Activated CD8-positive, alpha-beta T cell treated with anti-CD3 and anti-CD28 coated beads for 36 hours (primary cell): ENCODE results near the gene ADAMTSL3. TPM values are rescaled to one million over a fixed set of nuclear protein-coding genes. Genes with fewer than 3 reads are reported as not detected.
"Not testable (repeated sequence)": the region's sequence is repeated elsewhere in the genome, so short reads cannot be mapped to it uniquely, and the experiment has no call there.

Experiments used
- ATAC-seq: fragments of 200-7000 bp; cut with Tn5 transposase; one replicate; pipeline ENCODE4 v1.10.0; 2021; ENCODE audit warnings: mild to moderate bottlenecking, moderate library complexity
- CTCF ChIA-PET: fragments of 350-600 bp; sonication (Branson Sonifier 250); formaldehyde crosslinking; loops from one replicate; lab custom pipeline; 2021; ENCODE audit warnings: antibody characterized with exemption; lab: Charles Lee
- POLR2A ChIA-PET: fragments of 350-600 bp; sonication (Branson Sonifier 250); formaldehyde crosslinking; loops from one replicate; lab custom pipeline; 2021; ENCODE audit warnings: antibody characterized with exemption; lab: Charles Lee
- DNase-seq: peaks from one replicate; pipeline ENCODE4 v3.0.0-alpha.2; 2020
- H3K27ac Mint-ChIP-seq: one replicate; pipeline ENCODE4 v1.8.0; 2021; ENCODE audit warnings: mild to moderate bottlenecking, mixed read lengths
- H3K27me3 Mint-ChIP-seq: one replicate; pipeline ENCODE4 v1.8.0; 2021; ENCODE audit warnings: mixed read lengths
- H3K36me3 Mint-ChIP-seq: one replicate; pipeline ENCODE4 v1.8.0; 2021; ENCODE audit warnings: low read depth, mixed read lengths
- H3K4me1 Mint-ChIP-seq: one replicate; pipeline ENCODE4 v1.8.0; 2021; ENCODE audit warnings: low read depth, mixed read lengths
- H3K4me3 Mint-ChIP-seq: one replicate; pipeline ENCODE4 v1.8.0; 2021; ENCODE audit warnings: mild to moderate bottlenecking, moderate library complexity, mixed read lengths
- H3K9me3 Mint-ChIP-seq: one replicate; pipeline ENCODE4 v1.8.0; 2021; ENCODE audit warnings: mixed read lengths
- CTCF ChIP-seq: fragments of 200-600 bp; IDR thresholded peaks from one replicate; pipeline ENCODE4 v1.8.0; 2022; ENCODE audit warnings: antibody characterized with exemption, mild to moderate bottlenecking
- intact Hi-C: fragments of 100-400 bp; cut with micrococcal nuclease; formaldehyde crosslinking; loops from one replicate; pipeline ENCODE4 v1.10.0; 2022
- total RNA-seq, 2 experiments: library from RNA; stranded (reverse); gene quantifications; one replicate each; pipeline ENCODE4 v1.2.3, GENCODE V29; 2021

The ADAMTSL3 gene
- total RNA-seq, 2 experiments from 2014 or later: not detected

DNA sequence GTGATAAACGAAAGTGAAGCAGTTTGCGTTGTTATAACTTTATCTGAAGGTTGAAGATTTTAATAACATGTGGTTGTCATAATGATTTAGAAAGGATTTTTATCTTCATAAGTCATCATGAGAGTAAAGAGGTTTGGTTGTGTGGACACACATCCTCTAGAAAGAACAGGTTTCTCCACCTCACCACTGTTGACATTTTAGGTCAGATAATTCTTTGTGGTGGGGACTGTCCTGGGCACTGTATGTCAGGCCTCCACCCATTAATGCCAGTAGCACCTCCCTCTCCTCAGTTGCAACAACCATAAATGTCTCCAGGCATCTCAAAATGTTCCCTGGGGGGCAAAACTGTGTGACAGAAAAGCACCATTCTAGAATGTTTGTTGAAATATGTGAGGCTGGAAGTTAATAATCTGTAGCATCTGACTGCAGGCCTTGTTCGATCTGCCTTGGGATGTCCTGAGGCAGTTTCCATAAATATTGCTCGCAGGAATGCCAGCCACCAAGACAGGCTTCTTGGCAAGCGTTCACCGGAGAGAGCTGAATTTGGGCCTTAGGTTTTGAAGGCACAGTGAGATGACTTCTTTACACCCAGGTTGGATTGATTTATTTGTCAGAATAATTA, 100.1 kb downstream of the ADAMTSL3 start:
- ChIA-PET CTCF (no interaction called here), POLR2A (no interaction called here)
- no peak for DNase-seq
- no peaks in the 10 kb centered on the region for H3K36me3 Mint-ChIP-seq
- intact Hi-C loops: no loop called here
- H3K4me1 Mint-ChIP-seq: no peaks in the 10 kb centered on the region
- TF ChIP-seq CTCF: no peak
- H3K27me3 Mint-ChIP-seq: peaks cover 2% of the 10 kb centered on the region
- ATAC-seq: no peak
- no peaks in the 10 kb centered on the region for H3K9me3 Mint-ChIP-seq
- no peak overlapping the region for H3K27ac Mint-ChIP-seq
- H3K4me3 Mint-ChIP-seq: no peak overlapping the region

GRCh38 chr15:83757291-83757690, 103.4 kb downstream of the ADAMTSL3 start:
- H3K36me3 Mint-ChIP-seq, H3K27me3 Mint-ChIP-seq, POLR2A ChIA-PET, H3K4me3 Mint-ChIP-seq, ATAC-seq, DNase-seq, H3K27ac Mint-ChIP-seq, CTCF ChIA-PET, H3K4me1 Mint-ChIP-seq, intact Hi-C loops, H3K9me3 Mint-ChIP-seq: not testable (repeated sequence)

- CTCF ChIA-PET: no interaction called here
- intact Hi-C loops: no loop called here
- DNase-seq (no peak), ATAC-seq (no peak)
- TF ChIP-seq CTCF: no peak
- no peaks in the 10 kb centered on the region for H3K9me3 Mint-ChIP-seq
- POLR2A ChIA-PET: no interaction called here
- no peak overlapping the region for H3K4me3 Mint-ChIP-seq
- H3K4me1 Mint-ChIP-seq: no peaks in the 10 kb centered on the region
- H3K27me3 Mint-ChIP-seq: no peaks in the 10 kb centered on the region
- H3K36me3 Mint-ChIP-seq: no peaks in the 10 kb centered on the region
- H3K27ac Mint-ChIP-seq: no peak overlapping the region
Measured at GRCh38 chr15:83762367-83762766, 108.4 kb downstream of the ADAMTSL3 start.

DNA sequence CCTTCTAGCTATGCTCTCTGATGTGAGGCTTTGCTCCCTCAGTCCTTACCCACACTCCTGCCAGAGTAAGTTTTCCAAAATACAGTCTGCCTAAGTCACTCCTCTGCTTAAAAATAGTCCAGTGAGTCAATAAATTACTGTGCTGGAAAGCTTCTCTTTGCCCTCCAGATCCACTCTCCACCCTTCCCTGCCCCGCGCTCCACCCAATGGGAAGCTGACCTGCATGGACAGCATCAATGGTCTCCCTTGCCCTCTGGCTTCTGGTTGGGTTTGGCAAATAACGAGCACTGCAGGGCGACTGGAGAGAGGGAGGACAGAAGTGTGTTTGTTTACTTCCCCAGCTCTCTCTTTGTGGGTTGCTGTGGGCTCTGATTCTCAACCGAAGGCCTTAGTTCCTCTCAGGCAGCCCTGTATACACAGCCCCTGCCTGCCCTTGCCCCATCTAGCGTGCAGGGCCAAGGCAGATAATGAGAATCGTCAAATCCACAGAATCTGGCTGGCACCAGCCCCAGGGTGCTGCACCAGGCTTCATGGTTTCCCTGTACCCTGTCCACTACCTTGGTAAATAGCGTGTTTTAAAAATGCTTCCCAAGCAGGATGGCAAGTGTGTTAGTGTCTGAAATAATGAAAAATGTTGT, 110.4 kb downstream of the ADAMTSL3 start:
- ChIA-PET CTCF (no interaction called here), POLR2A (no interaction called here)
- Mint-ChIP-seq H3K4me3 (no peak overlapping the region), H3K4me1 (no peaks in the 10 kb centered on the region), H3K27me3 (peaks cover 1% of the 10 kb centered on the region), H3K9me3 (no peaks in the 10 kb centered on the region), H3K36me3 (no peaks in the 10 kb centered on the region), H3K27ac (no peak overlapping the region)
- ATAC-seq (no peak), DNase-seq (no peak)
- intact Hi-C loops: no loop called here
- no peak for TF ChIP-seq CTCF

GRCh38 chr15:83766339-83766738, 112.4 kb downstream of the ADAMTSL3 start:
- no peak for TF ChIP-seq CTCF
- Mint-ChIP-seq H3K4me1 (no peaks in the 10 kb centered on the region), H3K9me3 (no peaks in the 10 kb centered on the region), H3K4me3 (no peak overlapping the region), H3K36me3 (no peaks in the 10 kb centered on the region), H3K27me3 (peaks cover 3% of the 10 kb centered on the region), H3K27ac (no peak overlapping the region)
- CTCF ChIA-PET: no interaction called here
- intact Hi-C loops: no loop called here
- ATAC-seq (no peak), DNase-seq (no peak)
- POLR2A ChIA-PET: no interaction called here
